ENCODE results near the gene TCIRG1. TPM values are rescaled to one million over a fixed set of nuclear protein-coding genes. Genes with fewer than 3 reads are reported as not detected.

TCIRG1 gene
- total RNA-seq, 1 donor from 2014 or later, result 245 TPM

- intact Hi-C loops (cut with micrococcal nuclease), result loop anchor here (1.0 to 2.0 kb wide), 3 partner anchors 26 to 458 kb away; partner anchors contain the start of gene NDUFS8
Observed at GRCh38 chr11:68004551-68005335, 34.1 kb upstream of the TCIRG1 start.

GRCh38 chr11:68006606-68007166 lies 32.1 kb upstream of the TCIRG1 start:
- intact Hi-C loops (cut with micrococcal nuclease), result no loop called here

GRCh38 chr11:68007498-68008380 lies 31.1 kb upstream of the TCIRG1 start:
- intact Hi-C loops (cut with micrococcal nuclease), result no loop called here

- intact Hi-C loops (cut with micrococcal nuclease), result loop anchor here (1.0 kb wide), 1 partner anchor 198 kb away; no protein-coding TSS in a partner anchor
Observed at GRCh38 chr11:68008381-68009337, 30.2 kb upstream of the TCIRG1 start.

- intact Hi-C loops (cut with micrococcal nuclease), result loop anchor here (1.0 kb wide), 1 partner anchor 197 kb away; no protein-coding TSS in a partner anchor
Observed at GRCh38 chr11:68009391-68010089, 29.3 kb upstream of the TCIRG1 start.

GRCh38 chr11:68010090-68011041 lies 28.5 kb upstream of the TCIRG1 start, which contains the start of gene ALDH3B1:
Gene ALDH3B1, plus strand, starts transcription at chr11:68010327. Its CDS starts 4,971 bp downstream, at chr11:68015298.
- intact Hi-C loops (cut with micrococcal nuclease), result no loop called here

DNA sequence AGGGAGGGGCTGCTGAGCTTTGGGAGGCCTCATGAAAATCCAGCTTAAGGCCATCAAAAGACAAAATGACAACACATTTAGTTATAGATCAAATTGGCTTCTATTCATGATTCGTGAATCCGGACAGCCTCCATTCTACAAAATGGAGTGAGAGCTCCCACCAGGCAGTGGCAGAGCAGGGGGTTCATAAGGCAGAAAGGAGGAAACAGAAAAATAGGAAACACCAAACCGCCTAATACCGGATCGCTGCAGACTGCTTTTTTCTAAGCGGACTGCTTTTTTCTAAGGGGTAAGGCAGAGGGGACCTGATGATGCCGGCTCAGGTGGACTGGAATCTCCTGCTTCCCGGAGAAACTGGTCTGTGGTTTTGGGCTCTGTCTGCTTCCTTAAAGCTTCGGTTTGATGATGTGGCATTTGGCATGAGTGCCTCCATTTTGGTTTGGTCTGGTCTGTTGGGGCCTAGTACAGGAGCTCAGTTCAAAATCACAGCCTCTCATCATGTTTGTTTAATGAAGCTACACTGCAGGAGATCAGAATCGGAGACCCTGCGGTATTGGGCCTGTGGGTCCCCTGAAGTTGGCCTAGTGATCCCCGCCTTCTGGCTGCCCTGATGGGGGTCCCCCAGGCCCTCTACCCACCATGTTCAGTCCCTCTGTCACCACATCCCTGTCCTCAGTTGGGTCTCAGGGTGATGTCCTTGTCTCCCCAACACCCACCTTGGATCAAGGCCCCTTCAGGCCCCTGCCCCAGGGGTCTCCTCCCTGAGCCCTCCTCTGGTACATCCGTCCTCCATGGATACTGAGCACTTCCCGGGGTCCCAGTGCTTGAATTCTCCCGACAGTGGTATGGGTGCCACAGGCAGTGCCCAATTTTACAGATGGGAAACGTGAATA lies 27.5 kb upstream of the TCIRG1 start:
- intact Hi-C loops (cut with micrococcal nuclease), result no loop called here

DNA sequence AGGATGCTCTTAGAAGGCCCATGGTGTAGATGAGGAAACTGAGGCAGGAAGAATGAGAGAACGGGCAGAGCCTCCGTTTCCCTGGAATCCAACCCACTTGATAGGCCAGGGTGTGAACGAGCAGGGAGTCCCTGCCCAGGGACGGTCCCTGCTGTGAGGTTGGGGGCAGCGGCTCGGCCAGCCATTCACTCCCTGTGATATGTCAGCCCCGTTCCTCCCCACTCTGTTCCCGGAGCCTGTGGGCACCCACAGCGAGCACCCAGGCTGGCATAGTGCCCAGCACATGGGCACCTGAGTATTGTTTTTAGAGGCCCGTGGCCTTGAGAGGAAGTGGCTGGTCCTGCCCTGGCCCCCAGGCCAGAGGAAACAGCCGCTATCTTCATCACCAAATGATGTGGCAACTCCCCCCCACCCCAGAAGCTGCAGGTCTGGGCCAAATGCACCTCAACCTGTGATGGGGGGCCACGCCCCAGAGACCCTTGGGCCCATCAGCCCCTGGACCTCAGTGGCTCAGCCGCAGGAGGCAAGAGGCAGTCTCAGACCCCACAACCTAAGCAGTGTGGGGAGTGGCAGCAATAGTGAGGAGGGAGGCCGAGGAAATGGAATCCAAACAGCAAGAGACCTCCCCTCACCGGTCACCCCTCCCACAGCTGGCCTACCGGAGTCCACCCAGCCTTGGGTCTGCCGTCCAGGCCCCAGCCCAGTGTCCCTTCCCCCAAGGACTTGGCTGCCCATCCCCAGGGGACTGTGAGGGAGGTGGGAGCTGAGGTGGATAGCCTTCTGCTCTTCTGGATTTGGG lies 26.6 kb upstream of the TCIRG1 start:
- intact Hi-C loops (cut with micrococcal nuclease), result no loop called here

GRCh38 chr11:68012843-68013610 lies 25.8 kb upstream of the TCIRG1 start:
- intact Hi-C loops (cut with micrococcal nuclease), result no loop called here

- intact Hi-C loops (cut with micrococcal nuclease), result no loop called here
Observed at GRCh38 chr11:68013611-68014156, 25.1 kb upstream of the TCIRG1 start.

GRCh38 chr11:68014157-68014946 lies 24.5 kb upstream of the TCIRG1 start:
- intact Hi-C loops (cut with micrococcal nuclease), result no loop called here

DNA sequence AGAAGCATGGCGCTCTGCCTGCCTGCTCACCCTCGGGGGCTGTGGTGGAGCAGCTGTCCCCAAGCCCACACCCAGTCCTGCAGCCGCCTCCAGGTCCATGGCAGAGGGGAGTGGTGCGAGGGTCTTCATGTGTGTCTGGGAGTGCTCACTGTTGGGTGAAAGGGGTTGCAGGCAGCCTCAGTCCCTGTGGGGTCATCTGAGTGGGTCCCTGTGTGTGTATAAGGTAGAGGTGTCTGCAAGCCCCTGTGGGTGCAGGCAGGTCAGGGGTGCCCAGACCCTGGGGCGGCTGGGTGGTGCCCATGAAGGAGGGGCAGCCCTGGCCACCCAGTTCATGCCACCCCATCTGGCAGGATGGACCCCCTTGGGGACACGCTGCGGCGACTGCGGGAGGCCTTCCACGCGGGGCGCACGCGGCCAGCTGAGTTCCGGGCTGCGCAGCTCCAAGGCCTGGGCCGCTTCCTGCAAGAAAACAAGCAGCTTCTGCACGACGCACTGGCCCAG lies 23.8 kb upstream of the TCIRG1 start:
- intact Hi-C loops (cut with micrococcal nuclease), result no loop called here

- intact Hi-C loops (cut with micrococcal nuclease), result no loop called here
Observed at GRCh38 chr11:68015467-68015866, 23.4 kb upstream of the TCIRG1 start.

GRCh38 chr11:68016161-68016903 lies 22.5 kb upstream of the TCIRG1 start:
- intact Hi-C loops (cut with micrococcal nuclease), result no loop called here
